ENCODE measurements around the gene WFDC2. TPM values are rescaled to one million over a fixed set of nuclear protein-coding genes. Genes with fewer than 3 reads are reported as not detected.

Gene WFDC2
- total and polyA plus RNA-seq, 2 donors (not counting 3 experiments of a cell fraction or from before 2014, with no cell fraction given), result not detected

- dilution Hi-C loops (cut with MboI; ENCODE audit: extremely low pct_ligation_motif_present, low sequenced_read_pairs), result no loop called here
- no peak overlapping the region for H3K4me2 ChIP-seq (ENCODE audit: insufficient read depth, low read length)
- intact Hi-C loops (cut with micrococcal nuclease), result no loop called here
- ChIA-PET CTCF (no interaction called here), POLR2A (interaction anchor here (0.6 kb wide), 1 partner anchor 44 kb away, joined by 5 read pairs; no protein-coding TSS in a partner anchor)
- H3K9me3 ChIP-seq (replicated peaks; ENCODE audit: control insufficient read depth, insufficient read depth, low read length), result no peaks in the 10 kb centered on the region
- peaks cover 3% of the 10 kb centered on the region in 2 experiments for H3K27me3 ChIP-seq (ENCODE audit: control insufficient read depth in 2 of 2, insufficient read depth in 2 of 2, low read length in 2 of 2)
- H2AFZ ChIP-seq (ENCODE audit: low read depth, low read length), result no peak overlapping the region
- no peak overlapping the region for H3K4me3 ChIP-seq (replicated peaks in 1 of 3; ENCODE audit: insufficient read depth in 1 of 3, low read depth in 1 of 3, low read length in 3 of 3)
- TF ChIP-seq GATA2 (IDR thresholded peaks at IDR 0.05; ENCODE audit: insufficient read depth, insufficient read length, low read depth, low read length), result no peak
- TF ChIP-seq MYC (IDR thresholded peaks at IDR 0.05; ENCODE audit: low read depth, low read length), result no peak
- no peak for TF ChIP-seq POLR2AphosphoS5 (IDR thresholded peaks at IDR 0.05; ENCODE audit: insufficient read depth, low read depth, low read length)
- TF ChIP-seq POLR2A (IDR thresholded peaks at IDR 0.05; ENCODE audit: low read depth, low read length), result no peak
- no peak for TF ChIP-seq EZH2 (IDR thresholded peaks at IDR 0.05; ENCODE audit: borderline replicate concordance, low read depth, low read length, severe bottlenecking)
- no peak for TF ChIP-seq FOS (IDR thresholded peaks at IDR 0.05; ENCODE audit: borderline replicate concordance, insufficient read depth, low read length)
- TF ChIP-seq JUN (IDR thresholded peaks at IDR 0.05; ENCODE audit: borderline replicate concordance, insufficient read depth, insufficient read length, low read depth), result no peak
- TF ChIP-seq, protein P1, sequence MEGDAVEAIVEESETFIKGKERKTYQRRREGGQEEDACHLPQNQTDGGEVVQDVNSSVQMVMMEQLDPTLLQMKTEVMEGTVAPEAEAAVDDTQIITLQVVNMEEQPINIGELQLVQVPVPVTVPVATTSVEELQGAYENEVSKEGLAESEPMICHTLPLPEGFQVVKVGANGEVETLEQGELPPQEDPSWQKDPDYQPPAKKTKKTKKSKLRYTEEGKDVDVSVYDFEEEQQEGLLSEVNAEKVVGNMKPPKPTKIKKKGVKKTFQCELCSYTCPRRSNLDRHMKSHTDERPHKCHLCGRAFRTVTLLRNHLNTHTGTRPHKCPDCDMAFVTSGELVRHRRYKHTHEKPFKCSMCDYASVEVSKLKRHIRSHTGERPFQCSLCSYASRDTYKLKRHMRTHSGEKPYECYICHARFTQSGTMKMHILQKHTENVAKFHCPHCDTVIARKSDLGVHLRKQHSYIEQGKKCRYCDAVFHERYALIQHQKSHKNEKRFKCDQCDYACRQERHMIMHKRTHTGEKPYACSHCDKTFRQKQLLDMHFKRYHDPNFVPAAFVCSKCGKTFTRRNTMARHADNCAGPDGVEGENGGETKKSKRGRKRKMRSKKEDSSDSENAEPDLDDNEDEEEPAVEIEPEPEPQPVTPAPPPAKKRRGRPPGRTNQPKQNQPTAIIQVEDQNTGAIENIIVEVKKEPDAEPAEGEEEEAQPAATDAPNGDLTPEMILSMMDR (IDR thresholded peaks at IDR 0.05; ENCODE audit: extremely low read depth in 1 of 2, insufficient read depth in 1 of 2, low read depth in 1 of 2, low read length in 2 of 2), result no peak
- TF ChIP-seq, protein P2, sequence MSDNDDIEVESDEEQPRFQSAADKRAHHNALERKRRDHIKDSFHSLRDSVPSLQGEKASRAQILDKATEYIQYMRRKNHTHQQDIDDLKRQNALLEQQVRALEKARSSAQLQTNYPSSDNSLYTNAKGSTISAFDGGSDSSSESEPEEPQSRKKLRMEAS (IDR thresholded peaks at IDR 0.05; ENCODE audit: insufficient read depth, insufficient read length), result no peak
- H3K36me3 ChIP-seq (ENCODE audit: control insufficient read depth in 2 of 2, extremely low read depth in 1 of 2, insufficient read depth in 2 of 2, low read length in 2 of 2), result no peaks in the 10 kb centered on the region
- H3K9me1 ChIP-seq (replicated peaks; ENCODE audit: control insufficient read depth, extremely low read depth, insufficient read depth, low read length), result no peaks in the 10 kb centered on the region
- BruUV-seq (replicated peaks), result no TSS peak
- no peak overlapping the region for H3K9ac ChIP-seq (replicated peaks; ENCODE audit: extremely low read depth, insufficient read depth, low read length)
- H3K27ac ChIP-seq (ENCODE audit: insufficient read depth, low read depth, low read length), result no peak overlapping the region
- DNase-seq (ENCODE audit: low read depth, low spot score) (no peak), FAIRE-seq (no peak)
- H4K20me1 ChIP-seq (replicated peaks; ENCODE audit: control insufficient read depth, extremely low read depth, insufficient read depth, low read length), result no peaks in the 10 kb centered on the region
- no peaks in the 10 kb centered on the region for H3K4me1 ChIP-seq (ENCODE audit: control insufficient read depth, extremely low read depth, insufficient read depth, low read length)
- H3K79me2 ChIP-seq (ENCODE audit: control insufficient read depth, insufficient read depth, low read length), result no peaks in the 10 kb centered on the region
Observed at GRCh38 chr20:45501600-45501999, 32.0 kb downstream of the WFDC2 start.

All from endothelial cell of umbilical vein (primary cell).